Head of caudate nucleus (tissue), 42 donors: ENCODE measurements around the gene DHRS11.
A peak's percentile ranks its signal among the peaks of the same experiment; 100 is the strongest.

ENCODE experiments used
- DNase-seq, 42 donors: peaks; one replicate each; pipeline versions ENCODE4 v3.0.0 to v3.0.0-alpha.2; 2020 to 2021; ENCODE audit warnings: mixed read lengths in 7 of 42
- intact Hi-C: fragments of 100-400 bp; cut with DNase I; formaldehyde crosslinking; loops from one replicate; pipeline ENCODE4 v1.15.0; 2022

Gene DHRS11

GRCh38 chr17:36640836-36641235, 49.2 kb downstream of the DHRS11 start:
- no peak for DNase-seq
- intact Hi-C loops: no loop called here

- intact Hi-C loops: no loop called here
- DNase-seq: no peak
These were observed 49.7 kb downstream of the DHRS11 start for GRCh38 chr17:36641331-36641876.

- intact Hi-C loops: no loop called here
- DNase-seq: peak in 13 of 42 donors; percentile 16 to 53 (median 31)
These were observed 50.5 kb downstream of the DHRS11 start for GRCh38 chr17:36641877-36642845.

GRCh38 chr17:36643086-36643685, 51.5 kb downstream of the DHRS11 start:
- DNase-seq: no peak
- intact Hi-C loops: no loop called here

GRCh38 chr17:36645422-36645821, 53.7 kb downstream of the DHRS11 start:
- intact Hi-C loops: no loop called here

GRCh38 chr17:36647636-36648035, 56.0 kb downstream of the DHRS11 start:
- DNase-seq: no peak
- intact Hi-C loops: no loop called here

More at GRCh38 chr17:36645422-36645821, 53.7 kb downstream of the DHRS11 start:
- DNase-seq: no peak

- DNase-seq: peak in 6 of 42 donors; percentile 14 to 54 (median 30)
- intact Hi-C loops: no loop called here
These were observed 58.6 kb downstream of the DHRS11 start for GRCh38 chr17:36650096-36650775.
